SJSA1 (cell line): Measurements from ENCODE around the gene TECTA. TPM values are rescaled to one million over a fixed set of nuclear protein-coding genes. Genes with fewer than 3 reads are reported as not detected.
"Not testable (repeated sequence)": the region's sequence is repeated elsewhere in the genome, so short reads cannot be mapped to it uniquely, and the experiment has no call there.

ENCODE experiments used
- DNase-seq, 2 experiments: peaks; one replicate each; pipeline ENCODE4 v3.0.0-alpha.2; 2015 to 2020; ENCODE audit warnings: low spot score in 2 of 2, low read depth in 1 of 2
- H3K27ac ChIP-seq: fragments of 250-450 bp; sonication (Bioruptor Pico); 2 replicates; pipeline ENCODE4 v1.5.1; 2020; ENCODE audit warnings: mild to moderate bottlenecking, moderate library complexity
- H3K27me3 ChIP-seq: fragments of 250-450 bp; sonication (Bioruptor Pico); replicated peaks from 2 replicates; pipeline ENCODE4 v1.5.1; 2020; ENCODE audit warnings: mild to moderate bottlenecking, moderate library complexity
- H3K36me3 ChIP-seq: fragments of 250-450 bp; sonication (Bioruptor Pico); 2 replicates; pipeline ENCODE4 v1.5.1; 2020; ENCODE audit warnings: mild to moderate bottlenecking
- H3K4me1 ChIP-seq: fragments of 250-450 bp; sonication (Bioruptor Pico); replicated peaks from 2 replicates; pipeline ENCODE4 v1.6.1; 2021; ENCODE audit warnings: mild to moderate bottlenecking
- H3K4me3 ChIP-seq: fragments of 250-450 bp; sonication (Bioruptor Pico); 2 replicates; pipeline ENCODE4 v1.5.1; 2020; ENCODE audit warnings: mild to moderate bottlenecking
- H3K9me3 ChIP-seq: fragments of 250-450 bp; sonication (Bioruptor Pico); replicated peaks from 2 replicates; pipeline ENCODE4 v1.5.1; 2020; ENCODE audit warnings: mild to moderate bottlenecking
- total RNA-seq: library from RNA; depleted of rRNA; stranded (reverse); fragments of >200 nt; shearing (Covaris generic); gene quantifications from 2 replicates; pipeline ENCODE4 v1.2.3, GENCODE V29; 2014

The TECTA gene
- total RNA-seq, 1 experiment from 2014 or later, result 0.03 TPM

GRCh38 chr11:121225382-121225781 lies 124.3 kb downstream of the TECTA start:
- H3K36me3 ChIP-seq, result no peaks in the 10 kb centered on the region
- DNase-seq, result no peak
- no peaks in the 10 kb centered on the region for H3K4me1 ChIP-seq
- no peak overlapping the region for H3K27ac ChIP-seq
- H3K9me3 ChIP-seq, result no peaks in the 10 kb centered on the region
- H3K27me3 ChIP-seq, result no peaks in the 10 kb centered on the region
- no peak overlapping the region for H3K4me3 ChIP-seq

- H3K36me3 ChIP-seq, result no peaks in the 10 kb centered on the region
- no peak for DNase-seq
Observed at GRCh38 chr11:121226415-121227263, 125.6 kb downstream of the TECTA start.

GRCh38 chr11:121228851-121229250 lies 127.8 kb downstream of the TECTA start:
- no peaks in the 10 kb centered on the region for H3K9me3 ChIP-seq
- H3K4me1 ChIP-seq, result no peaks in the 10 kb centered on the region
- no peak for DNase-seq
- H3K27ac ChIP-seq, result no peak overlapping the region
- H3K36me3 ChIP-seq, result no peaks in the 10 kb centered on the region
- no peak overlapping the region for H3K4me3 ChIP-seq
- H3K27me3 ChIP-seq, result no peaks in the 10 kb centered on the region

More at GRCh38 chr11:121226415-121227263, 125.6 kb downstream of the TECTA start:
- Histone ChIP-seq H3K4me1 (no peaks in the 10 kb centered on the region), H3K27ac (no peak overlapping the region), H3K27me3 (no peaks in the 10 kb centered on the region), H3K9me3 (no peaks in the 10 kb centered on the region), H3K4me3 (no peak overlapping the region)

- Histone ChIP-seq H3K27ac (no peak overlapping the region), H3K4me1 (no peaks in the 10 kb centered on the region)
- DNase-seq, result no peak
Observed at GRCh38 chr11:121229495-121230215, 128.6 kb downstream of the TECTA start.

GRCh38 chr11:121231576-121232278 lies 130.7 kb downstream of the TECTA start:
- no peak for DNase-seq
- Histone ChIP-seq H3K4me3 (no peak overlapping the region), H3K36me3 (no peaks in the 10 kb centered on the region), H3K9me3 (no peaks in the 10 kb centered on the region), H3K4me1 (peaks cover 19% of the 10 kb centered on the region), H3K27me3 (no peaks in the 10 kb centered on the region), H3K27ac (no peak overlapping the region)

More at GRCh38 chr11:121229495-121230215, 128.6 kb downstream of the TECTA start:
- H3K36me3 ChIP-seq, result no peaks in the 10 kb centered on the region
- no peaks in the 10 kb centered on the region for H3K9me3 ChIP-seq
- no peak overlapping the region for H3K4me3 ChIP-seq
- no peaks in the 10 kb centered on the region for H3K27me3 ChIP-seq

GRCh38 chr11:121235057-121235456 lies 134.0 kb downstream of the TECTA start:
- H3K4me1 ChIP-seq, result peaks cover 50% of the 10 kb centered on the region
- no peak overlapping the region for H3K4me3 ChIP-seq
- DNase-seq, result no peak
- no peaks in the 10 kb centered on the region for H3K36me3 ChIP-seq
- peak overlapping the region; percentile 97 for H3K27ac ChIP-seq
- H3K27me3 ChIP-seq, result no peaks in the 10 kb centered on the region
- no peaks in the 10 kb centered on the region for H3K9me3 ChIP-seq

- no peaks in the 10 kb centered on the region for H3K27me3 ChIP-seq
- no peak overlapping the region for H3K4me3 ChIP-seq
- peak overlapping the region; percentile 97 for H3K27ac ChIP-seq
- no peaks in the 10 kb centered on the region for H3K36me3 ChIP-seq
- peak; percentile 60 to 82 for DNase-seq
- no peaks in the 10 kb centered on the region for H3K9me3 ChIP-seq
- H3K4me1 ChIP-seq, result peaks cover 57% of the 10 kb centered on the region
Observed at GRCh38 chr11:121236115-121237001, 135.3 kb downstream of the TECTA start.

GRCh38 chr11:121237247-121237646 lies 136.2 kb downstream of the TECTA start:
- Histone ChIP-seq H3K27ac (peak overlapping the region; percentile 97), H3K4me1 (peaks cover 58% of the 10 kb centered on the region)
- not testable (repeated sequence) for H3K36me3 ChIP-seq, H3K27me3 ChIP-seq, DNase-seq, H3K9me3 ChIP-seq, H3K4me3 ChIP-seq

- DNase-seq, result peak in 1 of 2 experiments; percentile 55
Observed at GRCh38 chr11:121237686-121238658, 136.9 kb downstream of the TECTA start.

GRCh38 chr11:121238956-121239355 lies 137.9 kb downstream of the TECTA start:
- no peak for DNase-seq
- no peaks in the 10 kb centered on the region for H3K27me3 ChIP-seq
- H3K27ac ChIP-seq, result peak overlapping the region; percentile 97
- no peaks in the 10 kb centered on the region for H3K36me3 ChIP-seq
- H3K4me3 ChIP-seq, result no peak overlapping the region
- no peaks in the 10 kb centered on the region for H3K9me3 ChIP-seq
- peaks cover 60% of the 10 kb centered on the region for H3K4me1 ChIP-seq

More at GRCh38 chr11:121237686-121238658, 136.9 kb downstream of the TECTA start:
- peaks cover 60% of the 10 kb centered on the region for H3K4me1 ChIP-seq
- no peaks in the 10 kb centered on the region for H3K36me3 ChIP-seq
- H3K27ac ChIP-seq, result peak overlapping the region; percentile 97
- H3K4me3 ChIP-seq, result no peak overlapping the region
- no peaks in the 10 kb centered on the region for H3K27me3 ChIP-seq
- H3K9me3 ChIP-seq, result no peaks in the 10 kb centered on the region

- DNase-seq, H3K9me3 ChIP-seq, H3K36me3 ChIP-seq, H3K27me3 ChIP-seq, H3K4me3 ChIP-seq: not testable (repeated sequence)
- H3K4me1 ChIP-seq, result peaks cover 62% of the 10 kb centered on the region
- peak overlapping the region; percentile 97 for H3K27ac ChIP-seq
Observed at GRCh38 chr11:121240001-121240400, 139.0 kb downstream of the TECTA start.

GRCh38 chr11:121240650-121241303 lies 139.7 kb downstream of the TECTA start:
- Histone ChIP-seq H3K27ac (no peak overlapping the region), H3K4me3 (no peak overlapping the region), H3K9me3 (no peaks in the 10 kb centered on the region), H3K27me3 (no peaks in the 10 kb centered on the region), H3K4me1 (peaks cover 59% of the 10 kb centered on the region), H3K36me3 (no peaks in the 10 kb centered on the region)
- no peak for DNase-seq
